22Rv1 (cell line): ENCODE results near the gene ESRRA.

Source experiments
- CTCF ChIP-seq: fragments of 450-650 bp; IDR thresholded peaks from 2 replicates; pipeline ENCODE4 v1.5.1; 2017; ENCODE audit warnings: mild to moderate bottlenecking
- ZFX ChIP-seq: fragments of 450-650 bp; IDR thresholded peaks from 2 replicates; pipeline ENCODE4 v1.6.1; 2017; ENCODE audit warnings: antibody characterized with exemption, borderline replicate concordance

GRCh38 chr11:64284048-64284961 lies 21.0 kb upstream of the ESRRA start, which contains the start of gene BAD:
- TF ChIP-seq CTCF (no peak), ZFX (no peak)
